Measurements from ENCODE around the gene CH25H.

DNA sequence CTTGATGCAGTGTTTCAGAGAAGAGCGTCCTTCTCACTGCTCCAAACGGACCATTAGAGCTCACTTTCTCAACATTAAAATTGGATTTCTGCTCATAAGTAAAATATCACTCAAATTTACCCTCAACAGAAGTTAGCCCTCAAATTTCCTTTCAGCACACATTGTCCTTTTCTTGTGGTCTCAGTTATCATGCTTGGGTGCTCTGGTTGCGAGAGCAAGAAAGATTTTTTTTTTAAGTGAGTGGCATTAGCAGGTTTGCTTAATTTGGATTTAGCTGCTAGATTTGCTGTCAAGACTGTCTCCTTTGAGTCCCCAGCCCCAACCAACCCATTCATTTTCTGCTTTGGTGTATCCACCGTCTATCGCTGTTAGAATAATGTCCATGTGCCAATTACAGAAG is 2.6 kb upstream of the CH25H start:
- no peak for TF ChIP-seq CEBPB (IDR thresholded peaks at IDR 0.05)
- no peak for TF ChIP-seq TAF1 (IDR thresholded peaks at IDR 0.05; ENCODE audit: low read depth)
- TF ChIP-seq CREB1 (IDR thresholded peaks at IDR 0.05; ENCODE audit: low read depth), result no peak
- TF ChIP-seq, protein P1, sequence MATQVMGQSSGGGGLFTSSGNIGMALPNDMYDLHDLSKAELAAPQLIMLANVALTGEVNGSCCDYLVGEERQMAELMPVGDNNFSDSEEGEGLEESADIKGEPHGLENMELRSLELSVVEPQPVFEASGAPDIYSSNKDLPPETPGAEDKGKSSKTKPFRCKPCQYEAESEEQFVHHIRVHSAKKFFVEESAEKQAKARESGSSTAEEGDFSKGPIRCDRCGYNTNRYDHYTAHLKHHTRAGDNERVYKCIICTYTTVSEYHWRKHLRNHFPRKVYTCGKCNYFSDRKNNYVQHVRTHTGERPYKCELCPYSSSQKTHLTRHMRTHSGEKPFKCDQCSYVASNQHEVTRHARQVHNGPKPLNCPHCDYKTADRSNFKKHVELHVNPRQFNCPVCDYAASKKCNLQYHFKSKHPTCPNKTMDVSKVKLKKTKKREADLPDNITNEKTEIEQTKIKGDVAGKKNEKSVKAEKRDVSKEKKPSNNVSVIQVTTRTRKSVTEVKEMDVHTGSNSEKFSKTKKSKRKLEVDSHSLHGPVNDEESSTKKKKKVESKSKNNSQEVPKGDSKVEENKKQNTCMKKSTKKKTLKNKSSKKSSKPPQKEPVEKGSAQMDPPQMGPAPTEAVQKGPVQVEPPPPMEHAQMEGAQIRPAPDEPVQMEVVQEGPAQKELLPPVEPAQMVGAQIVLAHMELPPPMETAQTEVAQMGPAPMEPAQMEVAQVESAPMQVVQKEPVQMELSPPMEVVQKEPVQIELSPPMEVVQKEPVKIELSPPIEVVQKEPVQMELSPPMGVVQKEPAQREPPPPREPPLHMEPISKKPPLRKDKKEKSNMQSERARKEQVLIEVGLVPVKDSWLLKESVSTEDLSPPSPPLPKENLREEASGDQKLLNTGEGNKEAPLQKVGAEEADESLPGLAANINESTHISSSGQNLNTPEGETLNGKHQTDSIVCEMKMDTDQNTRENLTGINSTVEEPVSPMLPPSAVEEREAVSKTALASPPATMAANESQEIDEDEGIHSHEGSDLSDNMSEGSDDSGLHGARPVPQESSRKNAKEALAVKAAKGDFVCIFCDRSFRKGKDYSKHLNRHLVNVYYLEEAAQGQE (IDR thresholded peaks at IDR 0.05; ENCODE audit: low read depth), result no peak
- TF ChIP-seq NFIC (IDR thresholded peaks at IDR 0.05), result no peak
- no peak for TF ChIP-seq EP300 (IDR thresholded peaks at IDR 0.05; ENCODE audit: borderline replicate concordance)
- no peak for TF ChIP-seq MAX (IDR thresholded peaks at IDR 0.05)
- no peak for TF ChIP-seq TCF12 (IDR thresholded peaks at IDR 0.05; ENCODE audit: low read depth)
- no peak for TF ChIP-seq RAD21 (IDR thresholded peaks at IDR 0.05; ENCODE audit: low read depth)
- no peak for TF ChIP-seq FOXM1 (IDR thresholded peaks at IDR 0.05; ENCODE audit: borderline replicate concordance, low read depth)
- no peak for TF ChIP-seq ZBTB7A (IDR thresholded peaks at IDR 0.05; ENCODE audit: low read depth)
- TF ChIP-seq EGR1 (IDR thresholded peaks at IDR 0.05), result no peak
- TF ChIP-seq USF1 (IDR thresholded peaks at IDR 0.05), result no peak
